Breast epithelium (tissue), 3 donors: ENCODE data around the gene FIG4.

ENCODE experiments used
- CTCF ChIP-seq, 3 donors: fragments of 450-650 bp; IDR thresholded peaks; one replicate each; pipeline ENCODE4 v1.5.1; 2016 to 2017; ENCODE audit warnings: antibody characterized with exemption in 3 of 3, mild to moderate bottlenecking in 3 of 3, moderate library complexity in 3 of 3
- POLR2A ChIP-seq: fragments of 450-650 bp; IDR thresholded peaks from one replicate; pipeline ENCODE4 v1.6.1; 2016; ENCODE audit warnings: antibody characterized with exemption, mild to moderate bottlenecking, moderate library complexity

- no peak for TF ChIP-seq CTCF (IDR thresholded peaks at IDR 0.05)
- no peak for TF ChIP-seq POLR2A
Measured at GRCh38 chr6:109676724-109677123, 14.4 kb upstream of the FIG4 start.
